Measurements from ENCODE around the gene FAM3D. TPM values are rescaled to one million over a fixed set of nuclear protein-coding genes. Genes with fewer than 3 reads are reported as not detected.

The FAM3D gene
- total and polyA plus RNA-seq, 4 donors = 0.09 TPM; not detected in 3

DNA sequence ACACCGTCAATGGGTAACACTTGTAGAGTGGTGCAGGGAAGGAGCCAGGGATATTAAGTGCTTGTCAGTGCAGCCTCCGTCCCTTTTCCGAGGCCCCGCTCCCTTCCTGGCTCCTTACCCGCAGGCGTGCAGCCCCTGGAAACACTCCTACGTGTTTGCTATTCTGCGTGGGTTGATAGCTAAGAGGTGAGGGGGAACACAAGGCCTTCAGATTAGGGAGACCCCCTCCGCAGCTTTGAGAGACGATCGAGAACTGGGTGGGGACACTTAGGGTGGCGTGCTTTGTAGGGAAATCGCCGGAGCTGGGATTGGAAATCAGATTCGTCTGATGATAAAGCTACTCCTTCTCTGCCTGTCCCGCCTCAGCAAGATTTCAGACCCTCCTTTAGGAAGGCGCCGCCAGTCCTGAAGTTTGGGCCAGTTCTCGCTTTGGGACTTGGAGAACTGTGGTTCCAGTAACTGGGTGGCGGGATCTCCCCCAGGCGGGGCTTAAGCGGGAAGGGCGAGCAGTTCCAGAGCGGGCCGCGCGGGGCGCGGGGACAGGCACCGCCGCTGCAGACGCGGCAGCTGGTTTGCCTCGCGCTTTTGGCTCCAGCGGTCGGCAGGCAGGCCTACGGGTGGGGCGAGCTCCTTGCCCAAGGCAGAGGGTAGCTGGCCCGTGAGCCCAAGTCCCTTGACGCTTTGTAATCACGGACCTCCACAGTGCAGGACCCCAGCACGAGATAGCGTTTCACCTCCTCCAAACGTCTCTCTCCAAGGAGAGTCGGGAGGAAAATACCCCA is 81.4 kb downstream of the FAM3D start:
- TF ChIP-seq RAD21 (IDR thresholded peaks at IDR 0.05) (peak; percentile 61 to 80), SP1 (IDR thresholded peaks at IDR 0.05) (peak; percentile 19), JUND (IDR thresholded peaks at IDR 0.05) (no peak), HNF4G (IDR thresholded peaks at IDR 0.05) (no peak), YY1 (IDR thresholded peaks at IDR 0.05) (no peak)
- TF ChIP-seq, protein P1, sequence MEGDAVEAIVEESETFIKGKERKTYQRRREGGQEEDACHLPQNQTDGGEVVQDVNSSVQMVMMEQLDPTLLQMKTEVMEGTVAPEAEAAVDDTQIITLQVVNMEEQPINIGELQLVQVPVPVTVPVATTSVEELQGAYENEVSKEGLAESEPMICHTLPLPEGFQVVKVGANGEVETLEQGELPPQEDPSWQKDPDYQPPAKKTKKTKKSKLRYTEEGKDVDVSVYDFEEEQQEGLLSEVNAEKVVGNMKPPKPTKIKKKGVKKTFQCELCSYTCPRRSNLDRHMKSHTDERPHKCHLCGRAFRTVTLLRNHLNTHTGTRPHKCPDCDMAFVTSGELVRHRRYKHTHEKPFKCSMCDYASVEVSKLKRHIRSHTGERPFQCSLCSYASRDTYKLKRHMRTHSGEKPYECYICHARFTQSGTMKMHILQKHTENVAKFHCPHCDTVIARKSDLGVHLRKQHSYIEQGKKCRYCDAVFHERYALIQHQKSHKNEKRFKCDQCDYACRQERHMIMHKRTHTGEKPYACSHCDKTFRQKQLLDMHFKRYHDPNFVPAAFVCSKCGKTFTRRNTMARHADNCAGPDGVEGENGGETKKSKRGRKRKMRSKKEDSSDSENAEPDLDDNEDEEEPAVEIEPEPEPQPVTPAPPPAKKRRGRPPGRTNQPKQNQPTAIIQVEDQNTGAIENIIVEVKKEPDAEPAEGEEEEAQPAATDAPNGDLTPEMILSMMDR (IDR thresholded peaks at IDR 0.05; ENCODE audit: low read depth, low read length, missing input control) = peak; percentile 90
- peak overlapping the region; percentile 61 to 92 (median 61) for H3K4me3 ChIP-seq (ENCODE audit: low read depth in 1 of 3, low read length in 3 of 3)
- WGBS = 8% methylated on average over 46 of the region's 46 CpGs
- H3K9me3 ChIP-seq (ENCODE audit: control insufficient read depth in 4 of 4, low read length in 3 of 4) = no peaks in the 10 kb centered on the region
- no peaks in the 10 kb centered on the region for H3K36me3 ChIP-seq (ENCODE audit: control insufficient read depth in 4 of 4, insufficient read depth in 3 of 4, low read depth in 1 of 4, low read length in 3 of 4)
- DNase-seq (ENCODE audit: low spot score) = peak; percentile 57
- no peaks in the 10 kb centered on the region for H3K27me3 ChIP-seq (ENCODE audit: control insufficient read depth in 4 of 4, insufficient read depth in 4 of 4, low read length in 3 of 4)
- peak overlapping the region in 1 of 2 donors; percentile 93 for H3K9ac ChIP-seq (ENCODE audit: low read depth in 1 of 2, low read length in 2 of 2)
- peaks cover 3 to 10% (median 6%) of the 10 kb centered on the region in 4 donors for H3K4me1 ChIP-seq (ENCODE audit: control insufficient read depth in 4 of 4, insufficient read depth in 4 of 4, low read length in 3 of 4)
- peak overlapping the region in 1 of 2 donors; percentile 82 for H3K27ac ChIP-seq (ENCODE audit: low read depth in 1 of 2, low read length in 2 of 2)

DNA sequence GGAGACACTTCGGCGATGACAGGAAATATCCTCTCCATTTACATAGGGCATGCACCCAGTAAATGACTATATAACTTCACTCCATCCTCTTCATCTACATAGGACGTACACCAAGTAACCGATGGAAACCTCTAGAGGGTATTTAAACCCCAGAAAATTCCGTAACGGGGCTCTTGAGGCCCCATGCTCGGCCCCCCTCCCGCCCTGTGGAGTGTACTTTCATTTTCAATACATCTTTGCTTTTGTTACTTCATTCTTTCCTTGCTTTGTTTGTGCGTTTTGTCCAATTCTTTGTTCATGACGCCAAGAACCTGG is 81.9 kb downstream of the FAM3D start:
- WGBS = 44% methylated on average over 10 of the region's 10 CpGs

More for the DNA sequence above, 81.9 kb downstream of the FAM3D start:
- H3K9me3 ChIP-seq (ENCODE audit: control insufficient read depth in 4 of 4, low read length in 3 of 4) = no peaks in the 10 kb centered on the region
- no peaks in the 10 kb centered on the region for H3K27me3 ChIP-seq (ENCODE audit: control insufficient read depth in 4 of 4, insufficient read depth in 4 of 4, low read length in 3 of 4)
- H3K27ac ChIP-seq (ENCODE audit: low read depth in 1 of 2, low read length in 2 of 2) = peak overlapping the region in 1 of 2 donors; percentile 82
- peak overlapping the region; percentile 61 to 92 (median 61) for H3K4me3 ChIP-seq (ENCODE audit: low read depth in 1 of 3, low read length in 3 of 3)
- H3K9ac ChIP-seq (ENCODE audit: low read depth in 1 of 2, low read length in 2 of 2) = peak overlapping the region in 1 of 2 donors; percentile 93
- no peaks in the 10 kb centered on the region for H3K36me3 ChIP-seq (ENCODE audit: control insufficient read depth in 4 of 4, insufficient read depth in 3 of 4, low read depth in 1 of 4, low read length in 3 of 4)
- peaks cover 3 to 10% (median 6%) of the 10 kb centered on the region in 4 donors for H3K4me1 ChIP-seq (ENCODE audit: control insufficient read depth in 4 of 4, insufficient read depth in 4 of 4, low read length in 3 of 4)
- no peak for TF ChIP-seq GABPA (IDR thresholded peaks at IDR 0.05 in 1 of 2, conservative IDR thresholded peaks at IDR 0.05 in 1 of 2)
- TF ChIP-seq FOXA2 (IDR thresholded peaks at IDR 0.05) = no peak
- TF ChIP-seq TAF1 (conservative IDR thresholded peaks at IDR 0.05) = no peak
- TF ChIP-seq RAD21 (IDR thresholded peaks at IDR 0.05) = no peak
- no peak for TF ChIP-seq FOXA1 (IDR thresholded peaks at IDR 0.05)
- TF ChIP-seq EGR1 (IDR thresholded peaks at IDR 0.05; ENCODE audit: low read depth in 2 of 2) = no peak
- TF ChIP-seq, protein P2, sequence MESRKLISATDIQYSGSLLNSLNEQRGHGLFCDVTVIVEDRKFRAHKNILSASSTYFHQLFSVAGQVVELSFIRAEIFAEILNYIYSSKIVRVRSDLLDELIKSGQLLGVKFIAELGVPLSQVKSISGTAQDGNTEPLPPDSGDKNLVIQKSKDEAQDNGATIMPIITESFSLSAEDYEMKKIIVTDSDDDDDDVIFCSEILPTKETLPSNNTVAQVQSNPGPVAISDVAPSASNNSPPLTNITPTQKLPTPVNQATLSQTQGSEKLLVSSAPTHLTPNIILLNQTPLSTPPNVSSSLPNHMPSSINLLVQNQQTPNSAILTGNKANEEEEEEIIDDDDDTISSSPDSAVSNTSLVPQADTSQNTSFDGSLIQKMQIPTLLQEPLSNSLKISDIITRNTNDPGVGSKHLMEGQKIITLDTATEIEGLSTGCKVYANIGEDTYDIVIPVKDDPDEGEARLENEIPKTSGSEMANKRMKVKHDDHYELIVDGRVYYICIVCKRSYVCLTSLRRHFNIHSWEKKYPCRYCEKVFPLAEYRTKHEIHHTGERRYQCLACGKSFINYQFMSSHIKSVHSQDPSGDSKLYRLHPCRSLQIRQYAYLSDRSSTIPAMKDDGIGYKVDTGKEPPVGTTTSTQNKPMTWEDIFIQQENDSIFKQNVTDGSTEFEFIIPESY (IDR thresholded peaks at IDR 0.05) = no peak
- no peak for TF ChIP-seq HNF4A (conservative IDR thresholded peaks at IDR 0.05)
- no peak for TF ChIP-seq NR2F2 (IDR thresholded peaks at IDR 0.05)
- TF ChIP-seq, protein P1 (IDR thresholded peaks at IDR 0.05; ENCODE audit: low read depth, low read length, missing input control) = no peak
- TF ChIP-seq, protein P3, sequence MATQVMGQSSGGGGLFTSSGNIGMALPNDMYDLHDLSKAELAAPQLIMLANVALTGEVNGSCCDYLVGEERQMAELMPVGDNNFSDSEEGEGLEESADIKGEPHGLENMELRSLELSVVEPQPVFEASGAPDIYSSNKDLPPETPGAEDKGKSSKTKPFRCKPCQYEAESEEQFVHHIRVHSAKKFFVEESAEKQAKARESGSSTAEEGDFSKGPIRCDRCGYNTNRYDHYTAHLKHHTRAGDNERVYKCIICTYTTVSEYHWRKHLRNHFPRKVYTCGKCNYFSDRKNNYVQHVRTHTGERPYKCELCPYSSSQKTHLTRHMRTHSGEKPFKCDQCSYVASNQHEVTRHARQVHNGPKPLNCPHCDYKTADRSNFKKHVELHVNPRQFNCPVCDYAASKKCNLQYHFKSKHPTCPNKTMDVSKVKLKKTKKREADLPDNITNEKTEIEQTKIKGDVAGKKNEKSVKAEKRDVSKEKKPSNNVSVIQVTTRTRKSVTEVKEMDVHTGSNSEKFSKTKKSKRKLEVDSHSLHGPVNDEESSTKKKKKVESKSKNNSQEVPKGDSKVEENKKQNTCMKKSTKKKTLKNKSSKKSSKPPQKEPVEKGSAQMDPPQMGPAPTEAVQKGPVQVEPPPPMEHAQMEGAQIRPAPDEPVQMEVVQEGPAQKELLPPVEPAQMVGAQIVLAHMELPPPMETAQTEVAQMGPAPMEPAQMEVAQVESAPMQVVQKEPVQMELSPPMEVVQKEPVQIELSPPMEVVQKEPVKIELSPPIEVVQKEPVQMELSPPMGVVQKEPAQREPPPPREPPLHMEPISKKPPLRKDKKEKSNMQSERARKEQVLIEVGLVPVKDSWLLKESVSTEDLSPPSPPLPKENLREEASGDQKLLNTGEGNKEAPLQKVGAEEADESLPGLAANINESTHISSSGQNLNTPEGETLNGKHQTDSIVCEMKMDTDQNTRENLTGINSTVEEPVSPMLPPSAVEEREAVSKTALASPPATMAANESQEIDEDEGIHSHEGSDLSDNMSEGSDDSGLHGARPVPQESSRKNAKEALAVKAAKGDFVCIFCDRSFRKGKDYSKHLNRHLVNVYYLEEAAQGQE (IDR thresholded peaks at IDR 0.05) = no peak
- no peak for TF ChIP-seq SP1 (IDR thresholded peaks at IDR 0.05)
- TF ChIP-seq, protein P4, sequence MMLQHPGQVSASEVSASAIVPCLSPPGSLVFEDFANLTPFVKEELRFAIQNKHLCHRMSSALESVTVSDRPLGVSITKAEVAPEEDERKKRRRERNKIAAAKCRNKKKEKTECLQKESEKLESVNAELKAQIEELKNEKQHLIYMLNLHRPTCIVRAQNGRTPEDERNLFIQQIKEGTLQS (IDR thresholded peaks at IDR 0.05) = no peak
- TF ChIP-seq JUND (IDR thresholded peaks at IDR 0.05) = no peak
- no peak for TF ChIP-seq YY1 (IDR thresholded peaks at IDR 0.05)
- DNase-seq (ENCODE audit: low spot score) = no peak
